Measurements from ENCODE around the gene EDN1. TPM values are rescaled to one million over a fixed set of nuclear protein-coding genes. Genes with fewer than 3 reads are reported as not detected.
"Not testable (repeated sequence)": the region's sequence is repeated elsewhere in the genome, so short reads cannot be mapped to it uniquely, and the experiment has no call there.

Gene EDN1
- total and polyA plus RNA-seq, 7 donors, result 3.9 to 9.8 (median 6.4) TPM

DNA sequence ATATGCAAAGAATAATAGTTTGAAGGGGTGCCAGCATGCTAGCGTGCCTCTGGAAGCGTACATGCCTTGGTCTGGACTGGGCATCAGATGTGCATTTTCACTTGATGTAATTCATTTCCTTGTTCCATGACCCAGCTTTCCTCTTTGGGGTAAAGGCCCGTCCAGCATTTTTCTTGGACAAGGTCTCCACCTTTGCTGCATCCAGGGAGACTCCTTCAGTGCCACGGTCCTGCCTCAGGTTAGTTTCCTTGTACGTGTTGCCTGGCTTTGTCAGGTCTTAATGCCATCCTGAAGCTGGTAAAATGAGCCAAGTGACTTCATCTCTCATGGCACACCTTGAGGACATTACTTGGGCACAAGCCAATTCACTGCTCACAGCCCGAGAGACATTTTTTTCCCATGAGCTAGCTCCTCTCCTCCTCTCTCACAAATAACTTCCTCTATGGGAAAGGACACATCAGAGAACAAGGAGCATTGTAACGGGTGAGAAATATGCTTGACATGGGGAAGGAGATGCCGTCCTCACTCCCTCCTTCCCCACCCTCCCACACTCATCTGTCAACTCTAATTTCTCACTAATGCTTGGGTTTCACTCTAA is 23.9 kb downstream of the EDN1 start:
- intact Hi-C loops (cut with DNase I), result no loop called here
- Histone ChIP-seq H3K27me3 (no peaks in the 10 kb centered on the region), H3K9me3 (no peaks in the 10 kb centered on the region), H3K36me3 (no peaks in the 10 kb centered on the region), H3K4me3 (no peak overlapping the region), H3K27ac (no peak overlapping the region), H3K4me1 (peaks cover 0 to 10% (median 0%) of the 10 kb centered on the region in 4 donors)
- 36 to 65% methylated on average over 8 of the region's 8 CpGs for WGBS, 2 donors
- TF ChIP-seq EP300 (IDR thresholded peaks at IDR 0.05) (no peak), POLR2AphosphoS5 (IDR thresholded peaks at IDR 0.05) (no peak), POLR2A (IDR thresholded peaks at IDR 0.05) (no peak)
- TF ChIP-seq, protein P1, sequence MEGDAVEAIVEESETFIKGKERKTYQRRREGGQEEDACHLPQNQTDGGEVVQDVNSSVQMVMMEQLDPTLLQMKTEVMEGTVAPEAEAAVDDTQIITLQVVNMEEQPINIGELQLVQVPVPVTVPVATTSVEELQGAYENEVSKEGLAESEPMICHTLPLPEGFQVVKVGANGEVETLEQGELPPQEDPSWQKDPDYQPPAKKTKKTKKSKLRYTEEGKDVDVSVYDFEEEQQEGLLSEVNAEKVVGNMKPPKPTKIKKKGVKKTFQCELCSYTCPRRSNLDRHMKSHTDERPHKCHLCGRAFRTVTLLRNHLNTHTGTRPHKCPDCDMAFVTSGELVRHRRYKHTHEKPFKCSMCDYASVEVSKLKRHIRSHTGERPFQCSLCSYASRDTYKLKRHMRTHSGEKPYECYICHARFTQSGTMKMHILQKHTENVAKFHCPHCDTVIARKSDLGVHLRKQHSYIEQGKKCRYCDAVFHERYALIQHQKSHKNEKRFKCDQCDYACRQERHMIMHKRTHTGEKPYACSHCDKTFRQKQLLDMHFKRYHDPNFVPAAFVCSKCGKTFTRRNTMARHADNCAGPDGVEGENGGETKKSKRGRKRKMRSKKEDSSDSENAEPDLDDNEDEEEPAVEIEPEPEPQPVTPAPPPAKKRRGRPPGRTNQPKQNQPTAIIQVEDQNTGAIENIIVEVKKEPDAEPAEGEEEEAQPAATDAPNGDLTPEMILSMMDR (IDR thresholded peaks at IDR 0.05), result no peak
- DNase-seq, result no peak

DNA sequence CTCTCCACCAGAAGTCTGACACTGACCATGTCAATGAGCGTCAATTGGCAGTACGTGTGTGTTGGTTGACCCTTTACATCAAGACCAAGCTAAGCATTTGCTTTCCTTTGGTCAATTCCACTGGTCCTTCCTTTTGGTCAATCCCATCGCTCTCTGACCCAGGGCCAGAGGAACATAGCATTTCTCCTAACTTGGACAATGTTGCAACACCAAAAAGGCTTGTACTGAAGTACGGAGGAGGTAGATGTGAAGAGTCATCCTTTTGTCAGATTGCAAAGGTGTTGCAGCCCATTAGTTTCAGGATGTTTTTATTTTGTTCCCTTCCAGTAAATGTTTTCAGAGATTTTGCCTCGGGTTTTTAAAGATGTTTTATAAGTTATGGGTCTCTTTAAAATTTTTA is 24.6 kb downstream of the EDN1 start:
- Histone ChIP-seq H3K9me3 (peaks cover 0 to 1% (median 0%) of the 10 kb centered on the region in 4 donors), H3K4me3 (no peak overlapping the region), H3K27me3 (no peaks in the 10 kb centered on the region), H3K4me1 (peaks cover 0 to 10% (median 0%) of the 10 kb centered on the region in 4 donors), H3K27ac (no peak overlapping the region), H3K36me3 (no peaks in the 10 kb centered on the region)
- TF ChIP-seq EP300 (IDR thresholded peaks at IDR 0.05) (no peak), POLR2AphosphoS5 (IDR thresholded peaks at IDR 0.05) (no peak), POLR2A (IDR thresholded peaks at IDR 0.05) (no peak)
- TF ChIP-seq, protein P1 (IDR thresholded peaks at IDR 0.05), result no peak
- WGBS, 2 donors, result 88 to 92% methylated on average over 5 of the region's 5 CpGs
- DNase-seq, result no peak
- intact Hi-C loops (cut with DNase I), result no loop called here

DNA sequence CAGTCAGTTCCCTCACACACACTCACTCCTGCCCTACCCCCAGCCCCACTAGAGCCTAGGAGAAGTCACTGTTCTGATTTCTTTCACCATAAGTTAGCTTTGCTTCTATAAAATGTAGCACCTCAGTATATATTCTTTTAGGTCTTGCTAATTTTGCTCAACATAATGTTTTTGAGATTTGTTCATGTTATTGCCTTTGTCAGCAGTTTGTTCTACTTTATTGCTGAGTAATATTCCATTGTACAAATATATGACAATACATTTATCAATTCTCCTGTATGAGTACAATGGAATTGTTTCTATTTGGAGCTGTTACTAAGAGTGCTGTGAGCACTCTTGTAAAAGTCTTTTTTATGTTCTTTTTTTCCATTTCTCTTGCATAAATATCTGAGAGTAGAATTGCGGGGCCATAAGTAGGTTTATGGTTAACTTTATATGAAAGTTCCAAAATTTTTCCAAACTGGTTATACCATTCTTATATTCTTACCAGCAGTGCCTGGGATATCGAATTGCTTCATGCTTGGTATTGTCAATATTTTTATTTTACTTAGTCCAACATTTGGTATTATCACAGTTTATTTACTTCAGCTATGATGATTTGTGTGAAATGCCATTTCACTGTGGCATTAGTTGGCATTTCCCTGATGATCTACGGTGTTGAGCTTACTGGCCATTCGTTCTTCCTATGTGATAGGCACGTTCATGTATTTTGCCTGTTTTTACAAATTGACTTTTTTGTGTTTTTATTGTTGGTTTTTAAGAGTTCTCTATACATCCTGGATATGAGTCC is 25.3 kb downstream of the EDN1 start:
- Histone ChIP-seq H3K36me3 (no peaks in the 10 kb centered on the region), H3K4me3 (no peak overlapping the region), H3K27ac (no peak overlapping the region), H3K27me3 (no peaks in the 10 kb centered on the region), H3K4me1 (peaks cover 0 to 10% (median 0%) of the 10 kb centered on the region in 4 donors), H3K9me3 (peaks cover 0 to 1% (median 0%) of the 10 kb centered on the region in 4 donors)
- intact Hi-C loops (cut with DNase I), result no loop called here
- 91 to 92% methylated on average over 5 of the region's 5 CpGs for WGBS, 2 donors
- no peak for TF ChIP-seq EP300 (IDR thresholded peaks at IDR 0.05)
- TF ChIP-seq, protein P1 (IDR thresholded peaks at IDR 0.05), result no peak
- TF ChIP-seq POLR2A (IDR thresholded peaks at IDR 0.05), result no peak
- TF ChIP-seq POLR2AphosphoS5 (IDR thresholded peaks at IDR 0.05), result no peak
- no peak for DNase-seq

DNA sequence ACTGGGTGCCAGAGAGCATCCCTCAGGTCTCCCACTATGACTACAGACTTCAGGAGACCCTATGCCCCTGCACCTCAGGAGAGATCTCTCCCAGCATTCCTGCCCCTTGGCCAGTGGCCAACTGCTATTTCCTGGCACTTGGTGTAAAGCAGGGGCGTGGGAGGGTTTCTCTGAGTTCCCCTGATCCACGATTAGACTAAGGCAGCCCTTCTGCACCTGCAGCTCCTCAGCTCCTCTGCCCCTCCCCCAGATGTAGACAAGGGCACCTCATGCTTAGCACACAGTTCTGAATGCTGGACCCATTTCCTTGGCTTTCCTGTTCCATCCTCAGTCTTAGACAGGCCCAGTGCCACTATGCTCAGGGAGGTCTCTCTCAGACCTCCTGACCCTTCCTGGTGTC is 28.6 kb downstream of the EDN1 start:
- no peaks in the 10 kb centered on the region for H3K27me3 ChIP-seq
- peaks cover 0 to 1% (median 0%) of the 10 kb centered on the region in 4 donors for H3K9me3 ChIP-seq
- no peak for DNase-seq
- H3K27ac ChIP-seq, result no peak overlapping the region
- intact Hi-C loops (cut with DNase I), result no loop called here
- TF ChIP-seq POLR2AphosphoS5 (IDR thresholded peaks at IDR 0.05) (no peak), POLR2A (IDR thresholded peaks at IDR 0.05) (no peak)
- peaks cover 0 to 9% (median 0%) of the 10 kb centered on the region in 4 donors for H3K4me1 ChIP-seq
- H3K4me3 ChIP-seq, result no peak overlapping the region
- no peaks in the 10 kb centered on the region for H3K36me3 ChIP-seq
- WGBS, 2 donors, result 54 to 69% methylated on average over 2 of the region's 2 CpGs

DNA sequence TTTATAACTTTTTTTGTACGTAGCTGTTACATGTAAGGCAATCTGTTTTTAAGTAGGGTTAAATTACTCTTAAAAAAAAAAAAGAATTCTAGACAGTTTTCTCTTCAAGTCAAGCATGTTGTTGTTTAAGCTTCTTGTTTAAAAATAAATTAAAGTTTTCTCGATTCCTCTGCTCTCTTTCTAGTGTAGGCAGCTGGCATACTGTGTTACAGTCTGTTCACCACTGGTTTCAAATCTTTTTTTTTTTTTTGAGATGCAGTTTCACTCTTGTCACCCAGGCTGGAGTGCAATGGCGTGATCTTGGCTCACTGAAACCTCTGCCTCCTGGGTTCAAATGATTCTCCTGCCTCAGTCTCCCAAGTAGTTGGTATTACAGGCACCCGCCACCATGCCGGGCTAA is 29.9 kb downstream of the EDN1 start:
- H3K27ac ChIP-seq; H3K27me3 ChIP-seq; H3K36me3 ChIP-seq; H3K4me1 ChIP-seq; intact Hi-C loops (cut with DNase I); DNase-seq; H3K9me3 ChIP-seq; H3K4me3 ChIP-seq: not testable (repeated sequence)
- 89% methylated on average over 5 of the region's 5 CpGs for WGBS, 2 donors

Data from sigmoid colon (tissue), 7 donors.